H1 (cell line): ENCODE measurements around the gene RNF130. TPM values are rescaled to one million over a fixed set of nuclear protein-coding genes. Genes with fewer than 3 reads are reported as not detected.

Experiments
- BACH1 ChIP-seq: IDR thresholded peaks from 2 replicates; pipeline ENCODE4 v1.6.1; 2012; ENCODE audit warnings: low read length, improper control_type of control experiment
- CTBP2 ChIP-seq: IDR thresholded peaks from 2 replicates; pipeline ENCODE4 v1.7.0; 2011; ENCODE audit warnings: borderline replicate concordance, mild to moderate bottlenecking, moderate library complexity, mixed read lengths, low read length; ENCODE audit not compliant: insufficient read depth, insufficient read length
- EP300 ChIP-seq, 2 experiments: IDR thresholded peaks; 1 replicate in 1 of 2; 2 replicates in 1 of 2; pipeline ENCODE4 v1.6.1; 2011 to 2012; ENCODE audit warnings: low read depth in 2 of 2, low read length in 2 of 2, mild to moderate bottlenecking in 2 of 2, borderline replicate concordance in 1 of 2, inconsistent platforms in 1 of 2, moderate library complexity in 1 of 2
- JUN ChIP-seq: IDR thresholded peaks from 2 replicates; pipeline ENCODE4 v1.6.1; 2011; ENCODE audit warnings: low read depth, mild to moderate bottlenecking, improper control_type of control experiment, low read length
- KDM4A ChIP-seq: IDR thresholded peaks from one replicate; pipeline ENCODE4 v1.7.1; 2012; ENCODE audit warnings: low read depth, mild to moderate bottlenecking, moderate library complexity, low read length, inconsistent platforms; ENCODE audit not compliant: severe bottlenecking
- KDM5A ChIP-seq: fragments of 200-600 bp; IDR thresholded peaks from 2 replicates; pipeline ENCODE4 v1.7.1; 2012; ENCODE audit warnings: mild to moderate bottlenecking, low read length, inconsistent platforms, mixed read lengths
- NANOG ChIP-seq: IDR thresholded peaks from 2 replicates; pipeline ENCODE4 v1.6.1; 2011; ENCODE audit warnings: low read length, low read depth, mild to moderate bottlenecking, inconsistent platforms; ENCODE audit not compliant: insufficient read depth, poor library complexity, severe bottlenecking
- NRF1 ChIP-seq: IDR thresholded peaks from 2 replicates; pipeline ENCODE4 v1.6.1; 2011; ENCODE audit warnings: mild to moderate bottlenecking, low read depth, low read length, improper control_type of control experiment
- PHF8 ChIP-seq: fragments of 200-600 bp; sonication (generic); conservative IDR thresholded peaks from 2 replicates; pipeline ENCODE4 v1.7.1; 2012; ENCODE audit warnings: low read depth, mild to moderate bottlenecking, inconsistent platforms, low read length, moderate library complexity
- POLR2AphosphoS5 ChIP-seq: IDR thresholded peaks from 2 replicates; pipeline ENCODE4 v1.6.1; 2011; ENCODE audit warnings: low read depth, low read length
- RAD21 ChIP-seq, 2 experiments: IDR thresholded peaks in 1 of 2; conservative IDR thresholded peaks in 1 of 2; 2 replicates each; pipeline ENCODE4 v1.6.1; 2011; ENCODE audit warnings: low read depth in 2 of 2, low read length in 2 of 2, improper control_type of control experiment in 1 of 2, inconsistent platforms in 1 of 2, mild to moderate bottlenecking in 1 of 2, moderate library complexity in 1 of 2
- SAP30 ChIP-seq: fragments of 300-600 bp; sonication (generic); IDR thresholded peaks from 2 replicates; pipeline ENCODE4 v1.7.1; 2012; ENCODE audit warnings: low read length, moderate library complexity, mild to moderate bottlenecking, inconsistent platforms; ENCODE audit not compliant: insufficient read depth, insufficient replicate concordance
- SIRT6 ChIP-seq: IDR thresholded peaks from one replicate; pipeline ENCODE4 v1.7.1; 2012; ENCODE audit warnings: low read length, inconsistent platforms
- SUZ12 ChIP-seq: fragments of 200-600 bp; sonication (generic); IDR thresholded peaks from 2 replicates; pipeline ENCODE4 v1.6.1; 2012; ENCODE audit warnings: mild to moderate bottlenecking, inconsistent platforms, low read length, moderate library complexity, mixed read lengths
- TAF1 ChIP-seq: IDR thresholded peaks from 2 replicates; pipeline ENCODE4 v1.6.1; 2011; ENCODE audit warnings: mild to moderate bottlenecking, low read depth, low read length
- polyA plus RNA-seq, 7 experiments: library from polyadenylated mRNA; depleted of rRNA in 3 of 7; stranded (reverse) in 5 of 7; unstranded in 2 of 7; fragments of >200 nt in 5 of 7; fragments of 200-250 nt in 2 of 7; gene quantifications; 1 replicate in 5 of 7; 2 replicates in 1 of 7; 4 replicates in 1 of 7; pipeline versions ENCODE4 v1.2.1 to v1.2.3, GENCODE V29; 2011 to 2013; ENCODE audit warnings: missing spikeins in 2 of 7, mixed read lengths in 2 of 7
- total RNA-seq: library from RNA; stranded (reverse); fragmentation: NEBNext Ultra II Directional; extraction: Animal tissue kit (Norgen Biotek cat#: 25700); gene quantifications from 2 replicates; pipeline ENCODE4 v1.2.1, GENCODE V29; 2021

RNF130 gene
- total and polyA plus RNA-seq, 2 of the 8 experiments (the other 6 are each of a cell fraction or from before 2014, with no cell fraction given): 65.1 to 70.0 TPM

DNA sequence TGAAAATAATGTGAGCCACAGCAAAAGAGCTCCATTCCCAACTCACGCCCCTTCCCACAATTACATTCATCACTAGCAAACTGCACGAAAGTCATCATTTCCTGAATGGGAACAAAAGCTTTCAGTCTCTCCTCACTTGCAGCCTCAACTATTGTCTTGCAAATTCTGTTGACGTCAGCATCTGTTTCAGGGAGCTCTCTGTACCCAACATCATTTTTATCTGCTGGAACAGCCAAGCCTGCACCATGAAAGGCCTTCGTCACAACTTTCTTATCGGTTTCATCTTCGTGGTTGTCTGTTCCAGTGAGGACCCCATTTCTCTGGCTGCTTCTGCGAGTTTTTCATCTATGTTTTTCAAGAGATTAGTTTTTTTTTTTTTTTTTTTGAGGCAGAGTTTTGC lies 14.3 kb upstream of the RNF130 start (continued):
- TF ChIP-seq PHF8 (no peak), KDM4A (no peak), KDM5A (no peak), NRF1 (no peak), JUN (no peak), SAP30 (no peak), SIRT6 (no peak), TAF1 (0 out of 2 replicates have a peak, but pooled peaks have one; percentile 17), CTBP2 (no peak), SUZ12 (no peak), NANOG (no peak), EP300 (IDR thresholded peaks at IDR 0.05; ENCODE audit: borderline replicate concordance in 1 of 2, low read depth in 2 of 2, low read length in 2 of 2) (peak in 1 of 2 experiments; percentile 61; a peak in 1 of 3 replicates), POLR2AphosphoS5 (0 out of 2 replicates have a peak, but pooled peaks have one; percentile 19), RAD21 (IDR thresholded peaks at IDR 0.05 in 1 of 2, conservative IDR thresholded peaks at IDR 0.05 in 1 of 2; ENCODE audit: low read depth in 2 of 2, low read length in 2 of 2) (no peak), BACH1 (no peak)
